Brain pericyte (primary cell): ENCODE results near the gene PPP1R2.
"Not testable (repeated sequence)": the region's sequence is repeated elsewhere in the genome, so short reads cannot be mapped to it uniquely, and the experiment has no call there.

Experiments used
- DNase-seq: peaks from one replicate; pipeline ENCODE4 v3.0.0-alpha.2; 2012; ENCODE audit warnings: low read depth, low spot score

Gene PPP1R2

GRCh38 chr3:195542698-195543499 is at the start of gene PPP1R2:
Gene PPP1R2, minus strand, starts transcription at chr3:195543325. Its CDS starts 300 bp downstream, at chr3:195543025.
- peak; percentile 76 for DNase-seq

DNA sequence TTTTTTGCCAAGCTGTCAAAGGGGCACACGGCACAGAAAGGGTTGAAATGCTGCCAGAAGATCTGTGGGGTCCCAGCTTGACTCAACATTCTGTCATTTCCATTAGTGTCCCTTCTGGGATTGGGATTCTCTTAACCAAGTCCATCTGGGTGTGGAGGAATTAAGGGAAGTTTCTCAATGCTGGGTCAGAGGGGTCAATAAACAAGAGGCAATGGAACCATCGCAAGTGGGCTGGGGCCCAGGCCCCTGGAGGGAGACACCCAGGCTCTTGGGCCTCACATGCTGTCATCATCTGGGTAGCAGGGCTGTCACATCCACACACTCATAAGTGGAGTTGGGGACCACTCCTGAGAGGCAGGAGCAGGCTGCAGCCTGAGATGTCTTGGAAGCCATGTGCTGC is 48.7 kb upstream of the PPP1R2 start:
- DNase-seq: no peak

- DNase-seq: no peak
Observed at GRCh38 chr3:195591220-195591619, 48.1 kb upstream of the PPP1R2 start.

DNA sequence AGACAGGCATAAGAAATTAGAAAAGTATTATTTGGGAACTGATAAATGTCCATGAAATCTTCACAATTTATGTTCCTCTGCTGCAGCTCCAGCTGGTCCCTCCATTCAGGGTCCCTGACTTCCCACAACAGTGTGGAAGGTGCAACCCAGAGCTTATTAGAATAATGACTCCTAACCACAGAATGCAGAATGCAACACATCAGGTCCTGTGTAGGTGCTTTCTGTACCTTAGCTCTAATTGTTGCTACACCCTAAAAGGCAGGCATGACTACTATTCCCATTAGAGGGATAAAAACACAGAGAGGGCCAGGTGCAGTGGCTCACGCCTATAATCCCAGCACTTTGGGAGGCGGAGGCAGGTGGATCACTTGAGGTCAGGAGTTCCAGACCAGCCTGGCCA is 47.3 kb upstream of the PPP1R2 start:
- DNase-seq: not testable (repeated sequence)

GRCh38 chr3:195589796-195590195 is 46.7 kb upstream of the PPP1R2 start:
- DNase-seq: not testable (repeated sequence)

- DNase-seq: no peak
Observed at GRCh38 chr3:195587824-195588223, 44.7 kb upstream of the PPP1R2 start.

DNA sequence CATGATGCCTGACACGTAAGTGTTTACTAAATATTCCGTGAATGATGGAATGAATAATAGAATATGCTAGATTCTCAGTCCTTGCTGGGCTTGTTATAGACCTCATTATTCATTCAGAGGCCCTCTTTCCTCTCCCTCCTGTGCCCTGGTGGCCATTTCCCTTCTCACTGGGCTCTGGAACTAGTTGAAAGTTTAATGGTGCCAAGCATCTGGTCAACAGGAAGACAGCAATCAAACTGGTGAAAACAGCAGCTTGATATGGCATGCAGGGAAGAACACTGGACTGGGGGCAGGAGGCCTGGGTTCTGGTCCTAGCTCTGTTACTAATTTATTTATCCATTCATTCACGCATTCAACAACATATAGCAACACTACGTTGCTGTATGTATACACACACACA is 44.3 kb upstream of the PPP1R2 start:
- no peak for DNase-seq

DNA sequence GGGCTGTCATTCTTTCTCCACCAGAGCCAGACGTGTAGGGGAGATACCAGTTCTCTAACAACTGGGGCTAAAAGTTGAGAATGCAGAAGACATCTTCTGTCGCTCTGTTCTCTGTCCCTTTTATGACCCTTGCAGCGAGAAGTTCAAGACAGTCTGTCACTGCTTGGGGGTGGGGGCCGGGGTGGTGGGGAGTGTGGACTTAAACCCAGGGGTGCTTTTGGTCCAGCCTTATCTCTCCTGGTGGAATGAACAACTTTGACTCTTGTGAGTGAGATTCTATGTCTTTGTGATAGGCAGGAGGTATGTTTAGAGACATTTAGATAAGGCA is 41.4 kb upstream of the PPP1R2 start:
- no peak for DNase-seq

DNA sequence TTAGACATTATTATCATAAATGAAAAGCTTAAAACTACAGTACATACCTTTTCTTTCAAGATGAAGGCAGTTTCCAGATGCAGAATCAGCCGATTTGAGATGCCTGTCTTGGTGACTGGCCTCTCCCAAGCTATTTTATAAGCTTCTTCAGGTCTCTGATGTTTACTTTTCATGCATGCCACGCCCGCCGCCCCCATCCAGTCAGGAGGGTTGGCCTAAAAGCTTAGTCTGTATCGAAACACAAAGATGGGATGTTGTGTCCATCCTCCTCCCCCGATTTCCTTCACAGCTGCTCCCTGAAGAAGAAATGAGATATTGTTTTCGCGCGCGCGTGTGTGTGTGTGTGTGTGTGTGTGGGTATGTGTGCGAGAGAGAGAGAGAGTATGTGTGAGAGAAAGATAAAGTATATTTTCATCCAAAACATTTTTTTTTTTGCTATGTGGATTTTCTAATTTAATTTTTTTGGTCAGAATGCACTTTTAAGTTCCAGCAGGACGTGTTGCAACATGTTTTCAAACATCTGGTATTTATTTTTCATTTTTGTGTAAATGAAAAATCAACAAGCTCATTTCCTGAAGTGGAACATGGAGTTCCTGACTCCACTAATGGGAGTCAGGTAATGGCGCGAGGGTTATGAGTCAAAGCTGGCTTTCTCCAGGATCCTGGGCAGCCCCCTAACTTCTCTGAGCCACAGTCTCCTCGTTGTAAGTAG is 40.9 kb upstream of the PPP1R2 start, which contains the start of gene APOD:
Gene APOD (minus strand): TSS at position 110 of the 712 bp plus-strand sequence. CDS start 4,479 bp downstream, outside the sequence.
- no peak for DNase-seq

DNA sequence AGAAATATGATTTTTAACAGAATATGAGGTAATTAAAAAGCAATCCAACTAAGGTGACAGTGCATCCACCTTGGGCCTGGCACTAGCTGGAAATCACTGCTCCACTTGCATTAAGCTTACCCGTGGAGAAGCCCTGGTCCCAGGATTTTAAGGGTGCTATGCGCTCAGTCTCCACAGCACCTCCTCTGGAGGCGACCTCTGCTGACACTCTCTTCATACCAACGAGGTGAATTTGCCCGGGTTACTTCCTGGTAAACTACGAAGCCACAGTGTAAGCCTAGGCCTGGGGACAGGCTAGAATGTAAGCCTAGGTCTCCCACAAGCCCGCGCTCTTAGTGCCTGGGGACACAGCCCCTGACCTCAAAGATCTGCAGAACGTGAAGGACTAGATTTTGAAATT is 39.8 kb upstream of the PPP1R2 start:
- DNase-seq: no peak

GRCh38 chr3:195580744-195581443 is 37.8 kb upstream of the PPP1R2 start:
- DNase-seq: no peak

DNA sequence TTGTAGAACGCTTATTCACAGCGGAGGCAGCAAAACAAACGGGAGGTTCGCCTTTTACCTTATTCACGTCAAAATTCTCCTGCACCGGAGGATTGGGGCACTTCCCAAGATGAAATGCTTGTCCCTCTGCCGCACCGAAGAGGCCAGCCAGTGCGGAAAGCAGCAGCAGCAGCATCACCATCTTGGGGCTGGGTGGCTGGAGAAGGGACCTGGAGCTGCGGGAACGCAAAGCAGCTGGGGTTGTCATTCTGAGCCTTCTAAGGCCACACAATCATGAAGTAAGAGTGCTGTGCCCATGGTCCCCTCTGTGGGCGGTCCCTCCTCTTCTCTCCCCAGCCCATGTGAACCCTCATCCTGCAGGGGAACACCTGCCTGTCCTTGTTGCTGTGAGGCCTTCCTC is 36.2 kb upstream of the PPP1R2 start:
- no peak for DNase-seq

DNA sequence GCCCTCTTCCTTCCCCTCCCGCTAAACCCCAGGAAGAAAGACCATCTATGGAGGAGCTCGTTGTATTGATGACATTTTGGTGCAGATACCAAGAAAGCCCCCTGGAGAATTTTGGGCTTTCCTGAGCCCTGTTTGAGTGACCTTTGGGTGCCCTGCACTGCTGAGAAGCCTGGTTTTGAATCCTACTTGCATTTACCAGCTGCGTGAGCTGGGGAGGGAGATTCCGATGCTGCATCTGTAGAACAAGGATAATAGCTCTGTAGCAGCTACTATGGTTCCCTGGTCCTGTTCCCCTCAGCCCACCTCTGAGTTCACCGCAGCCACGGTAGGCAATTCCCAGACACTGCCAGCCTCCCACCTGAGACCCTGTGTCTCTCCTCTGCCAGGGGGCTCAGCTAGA is 35.4 kb upstream of the PPP1R2 start:
- no peak for DNase-seq

DNA sequence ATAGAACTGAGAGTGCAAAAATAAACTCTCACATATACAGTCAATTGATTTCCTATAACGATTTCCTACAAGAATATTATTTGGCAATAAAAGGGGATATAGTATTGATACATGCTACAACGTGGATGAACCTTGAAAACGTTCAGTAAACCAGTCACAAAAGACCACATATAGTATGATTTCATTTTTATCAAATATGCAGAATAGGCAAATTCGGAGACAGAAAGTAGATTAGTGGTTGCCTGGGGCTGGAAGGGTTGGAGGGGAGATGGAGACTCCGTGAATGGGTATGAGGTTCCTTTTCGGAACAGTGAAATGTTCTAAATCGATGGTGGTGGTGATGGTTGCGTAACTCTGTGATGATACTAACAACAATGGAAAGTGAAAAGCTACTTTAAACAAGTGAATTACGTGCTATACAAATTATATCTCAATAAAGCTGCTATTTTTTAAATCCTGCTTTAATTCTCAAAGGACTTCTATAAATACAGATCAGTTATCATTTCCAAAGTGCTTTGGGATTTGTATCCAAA is 34.6 kb upstream of the PPP1R2 start:
- no peak for DNase-seq

GRCh38 chr3:195574497-195575304 is 31.6 kb upstream of the PPP1R2 start:
- no peak for DNase-seq

GRCh38 chr3:195573611-195574496 is 30.7 kb upstream of the PPP1R2 start:
- DNase-seq: no peak

DNA sequence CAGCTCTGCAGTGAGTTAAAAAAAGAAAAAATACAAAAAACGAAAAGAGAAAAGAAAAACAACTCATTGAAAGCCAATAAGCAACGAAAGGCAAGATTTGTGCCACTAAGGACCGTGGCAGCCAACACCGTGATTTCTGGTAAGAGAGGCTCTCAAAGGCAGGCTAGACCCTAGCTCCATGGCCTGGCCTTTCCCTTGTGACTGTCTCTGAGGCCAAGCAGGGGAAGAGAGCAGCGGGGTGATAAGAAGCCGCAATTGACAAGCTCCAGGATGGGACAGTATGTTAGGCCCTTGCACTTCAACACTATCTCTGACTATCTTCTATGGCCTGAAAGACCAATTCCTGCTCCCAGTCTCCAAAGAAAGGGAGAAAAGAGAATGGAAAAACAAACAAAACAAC is 28.2 kb upstream of the PPP1R2 start:
- no peak for DNase-seq

GRCh38 chr3:195570912-195571311 is 27.8 kb upstream of the PPP1R2 start:
- no peak for DNase-seq

DNA sequence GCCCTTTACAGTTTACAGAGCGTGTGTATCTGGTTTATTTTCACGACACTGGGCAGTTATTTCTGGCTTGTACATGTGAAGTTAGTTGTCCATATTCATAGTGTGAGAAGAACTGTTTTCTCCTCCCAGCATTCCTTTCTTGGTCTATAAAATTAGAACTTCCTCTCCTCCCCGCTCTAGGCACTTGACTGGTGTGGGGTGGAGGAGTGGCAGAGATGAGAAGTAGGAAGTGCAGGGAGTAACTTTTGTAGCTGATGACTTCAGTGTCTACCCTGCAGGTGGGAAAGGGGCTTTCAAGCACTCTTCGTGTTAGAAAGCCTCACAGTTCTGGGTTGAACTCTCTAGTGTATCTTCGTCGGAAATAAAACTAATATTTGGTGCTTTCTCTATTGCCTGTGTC is 27.2 kb upstream of the PPP1R2 start:
- DNase-seq: no peak

- DNase-seq: no peak
Observed at GRCh38 chr3:195568630-195569029, 25.5 kb upstream of the PPP1R2 start.
